ENCODE data around the gene HIVEP3. TPM values are rescaled to one million over a fixed set of nuclear protein-coding genes. Genes with fewer than 3 reads are reported as not detected.
"Not testable (repeated sequence)": the region's sequence is repeated elsewhere in the genome, so short reads cannot be mapped to it uniquely, and the experiment has no call there.

Gene HIVEP3
- total RNA-seq, 5 donors from 2014 or later (not counting 1 experiment from before 2014, with no cell fraction given), result 7.0 to 15.3 (median 8.8) TPM

GRCh38 chr1:41560496-41560895 lies 358.2 kb downstream of the HIVEP3 start:
- Mint-ChIP-seq H3K27ac (no peak overlapping the region), H3K4me1 (peaks cover 0 to 4% (median 0%) of the 10 kb centered on the region in 3 donors), H3K27me3 (no peaks in the 10 kb centered on the region), H3K9me3 (no peaks in the 10 kb centered on the region), H3K4me3 (no peak overlapping the region), H3K36me3 (peaks cover 37% of the 10 kb centered on the region)
- ATAC-seq (replicated peaks in 1 of 4) (no peak), DNase-seq (no peak)
- WGBS (ENCODE audit: insufficient coverage), result 100% methylated on average over 1 of the region's 5 CpGs
- CTCF ChIA-PET, result no interaction called here
- Histone ChIP-seq H3K36me3 (ENCODE audit: control insufficient read depth in 2 of 2, extremely low read depth in 1 of 2, insufficient read depth in 1 of 2, low read length in 1 of 2) (no peaks in the 10 kb centered on the region), H3K27ac (ENCODE audit: low read length) (no peak overlapping the region), H3K9me3 (no peaks in the 10 kb centered on the region), H3K27me3 (replicated peaks in 1 of 2; ENCODE audit: control insufficient read depth in 2 of 2, extremely low read depth in 1 of 2, insufficient read depth in 2 of 2, low read length in 1 of 2) (no peaks in the 10 kb centered on the region), H3K4me3 (ENCODE audit: control insufficient read depth in 1 of 2, extremely low read depth in 1 of 2, low read length in 1 of 2) (no peak overlapping the region), H3K4me1 (ENCODE audit: control insufficient read depth in 1 of 2, extremely low read depth in 1 of 2, insufficient read depth in 2 of 2, low read length in 2 of 2) (no peaks in the 10 kb centered on the region)
- POLR2A ChIA-PET, result no interaction called here

- Histone ChIP-seq H3K4me3 (ENCODE audit: control insufficient read depth in 1 of 2, extremely low read depth in 1 of 2, low read length in 1 of 2) (no peak overlapping the region), H3K27me3 (replicated peaks in 1 of 2; ENCODE audit: control insufficient read depth in 2 of 2, extremely low read depth in 1 of 2, insufficient read depth in 2 of 2, low read length in 1 of 2) (no peaks in the 10 kb centered on the region), H3K4me1 (ENCODE audit: control insufficient read depth in 1 of 2, extremely low read depth in 1 of 2, insufficient read depth in 2 of 2, low read length in 2 of 2) (no peaks in the 10 kb centered on the region), H3K36me3 (ENCODE audit: control insufficient read depth in 2 of 2, extremely low read depth in 1 of 2, insufficient read depth in 1 of 2, low read length in 1 of 2) (no peaks in the 10 kb centered on the region), H3K27ac (ENCODE audit: low read length) (no peak overlapping the region), H3K9me3 (no peaks in the 10 kb centered on the region)
- CTCF ChIA-PET, result no interaction called here
- Mint-ChIP-seq H3K27me3 (no peaks in the 10 kb centered on the region), H3K4me1 (peaks cover 0 to 4% (median 0%) of the 10 kb centered on the region in 3 donors), H3K27ac (no peak overlapping the region), H3K4me3 (no peak overlapping the region), H3K36me3 (peaks cover 38% of the 10 kb centered on the region), H3K9me3 (no peaks in the 10 kb centered on the region)
- ATAC-seq (replicated peaks in 1 of 4), result no peak
- 75% methylated on average over 4 of the region's 5 CpGs for WGBS (ENCODE audit: insufficient coverage)
- DNase-seq, result no peak
- POLR2A ChIA-PET, result no interaction called here
Observed at GRCh38 chr1:41559331-41559730, 359.4 kb downstream of the HIVEP3 start.

GRCh38 chr1:41558761-41559171 lies 360.0 kb downstream of the HIVEP3 start:
- Mint-ChIP-seq H3K4me1 (peaks cover 0 to 2% (median 0%) of the 10 kb centered on the region in 3 donors), H3K9me3 (peaks cover 0 to 5% (median 0%) of the 10 kb centered on the region in 3 donors), H3K4me3 (no peak overlapping the region), H3K27ac (no peak overlapping the region), H3K27me3 (no peaks in the 10 kb centered on the region), H3K36me3 (peaks cover 38% of the 10 kb centered on the region)
- Histone ChIP-seq H3K27me3 (replicated peaks in 1 of 2; ENCODE audit: control insufficient read depth in 2 of 2, extremely low read depth in 1 of 2, insufficient read depth in 2 of 2, low read length in 1 of 2) (no peaks in the 10 kb centered on the region), H3K27ac (ENCODE audit: low read length) (no peak overlapping the region), H3K36me3 (ENCODE audit: control insufficient read depth in 2 of 2, extremely low read depth in 1 of 2, insufficient read depth in 1 of 2, low read length in 1 of 2) (no peaks in the 10 kb centered on the region), H3K4me1 (ENCODE audit: control insufficient read depth in 1 of 2, extremely low read depth in 1 of 2, insufficient read depth in 2 of 2, low read length in 2 of 2) (no peaks in the 10 kb centered on the region), H3K9me3 (no peaks in the 10 kb centered on the region), H3K4me3 (ENCODE audit: control insufficient read depth in 1 of 2, extremely low read depth in 1 of 2, low read length in 1 of 2) (no peak overlapping the region)
- WGBS (ENCODE audit: insufficient coverage), result 96% methylated on average over 3 of the region's 3 CpGs
- DNase-seq (no peak), ATAC-seq (replicated peaks in 1 of 4) (no peak)
- ChIA-PET POLR2A (interaction anchor here in 1 of 2 donors (0.5 kb wide), 1 partner anchor 57 kb away, joined by 16 read pairs; no protein-coding TSS in a partner anchor), CTCF (no interaction called here)

GRCh38 chr1:41557751-41558455 lies 360.8 kb downstream of the HIVEP3 start:
- Histone ChIP-seq H3K4me1 (ENCODE audit: control insufficient read depth in 1 of 2, extremely low read depth in 1 of 2, insufficient read depth in 2 of 2, low read length in 2 of 2) (no peaks in the 10 kb centered on the region), H3K27ac (ENCODE audit: low read length) (no peak overlapping the region), H3K36me3 (ENCODE audit: control insufficient read depth in 2 of 2, extremely low read depth in 1 of 2, insufficient read depth in 1 of 2, low read length in 1 of 2) (no peaks in the 10 kb centered on the region), H3K27me3 (replicated peaks in 1 of 2; ENCODE audit: control insufficient read depth in 2 of 2, extremely low read depth in 1 of 2, insufficient read depth in 2 of 2, low read length in 1 of 2) (no peaks in the 10 kb centered on the region), H3K4me3 (ENCODE audit: control insufficient read depth in 1 of 2, extremely low read depth in 1 of 2, low read length in 1 of 2) (no peak overlapping the region), H3K9me3 (no peaks in the 10 kb centered on the region)
- H3K4me1 Mint-ChIP-seq, result no peaks in the 10 kb centered on the region
- no peak for ATAC-seq (replicated peaks in 1 of 4)
- no peak for DNase-seq
- peaks cover 34% of the 10 kb centered on the region for H3K36me3 Mint-ChIP-seq
- peaks cover 0 to 5% (median 0%) of the 10 kb centered on the region in 3 donors for H3K9me3 Mint-ChIP-seq
- CTCF ChIA-PET, result no interaction called here
- H3K27me3 Mint-ChIP-seq, result no peaks in the 10 kb centered on the region
- no peak overlapping the region for H3K27ac Mint-ChIP-seq
- POLR2A ChIA-PET, result no interaction called here
- no peak overlapping the region for H3K4me3 Mint-ChIP-seq
- 98% methylated on average over 8 of the region's 13 CpGs for WGBS (ENCODE audit: insufficient coverage)

DNA sequence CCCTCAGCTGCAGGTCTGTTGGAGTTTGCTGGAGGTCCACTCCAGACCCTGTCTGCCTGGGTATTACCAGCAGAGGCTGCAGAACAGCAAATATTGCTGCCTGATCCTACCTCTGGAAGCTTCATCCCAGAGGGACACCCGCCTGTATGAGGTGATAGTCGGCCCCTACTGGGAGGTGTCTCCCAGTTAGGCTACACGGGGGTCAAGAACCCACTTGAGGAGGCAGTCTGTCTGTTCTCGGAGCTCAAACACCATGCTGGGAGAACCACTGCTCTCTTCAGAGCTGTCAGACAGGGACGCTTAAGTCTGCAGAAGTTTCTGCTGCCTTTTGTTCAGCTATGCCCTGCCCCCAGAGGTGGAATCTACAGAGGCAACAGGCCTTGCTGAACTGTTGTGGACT lies 364.0 kb downstream of the HIVEP3 start:
- H3K9me3 ChIP-seq; POLR2A ChIA-PET; H3K9me3 Mint-ChIP-seq; H3K4me3 Mint-ChIP-seq; H3K36me3 ChIP-seq (ENCODE audit: control insufficient read depth in 2 of 2, extremely low read depth in 1 of 2, insufficient read depth in 1 of 2, low read length in 1 of 2); H3K27me3 ChIP-seq (replicated peaks in 1 of 2; ENCODE audit: control insufficient read depth in 2 of 2, extremely low read depth in 1 of 2, insufficient read depth in 2 of 2, low read length in 1 of 2); H3K27ac Mint-ChIP-seq; H3K4me3 ChIP-seq (ENCODE audit: control insufficient read depth in 1 of 2, extremely low read depth in 1 of 2, low read length in 1 of 2); H3K4me1 ChIP-seq (ENCODE audit: control insufficient read depth in 1 of 2, extremely low read depth in 1 of 2, insufficient read depth in 2 of 2, low read length in 2 of 2); CTCF ChIA-PET; H3K27me3 Mint-ChIP-seq; DNase-seq; ATAC-seq (replicated peaks in 1 of 4); H3K27ac ChIP-seq (ENCODE audit: low read length); H3K4me1 Mint-ChIP-seq: not testable (repeated sequence)
- peaks cover 24% of the 10 kb centered on the region for H3K36me3 Mint-ChIP-seq
- 100% methylated on average over 5 of the region's 5 CpGs for WGBS (ENCODE audit: insufficient coverage)

GRCh38 chr1:41547781-41548560 lies 370.8 kb downstream of the HIVEP3 start:
- no peaks in the 10 kb centered on the region for H3K9me3 ChIP-seq
- ChIA-PET CTCF (no interaction called here), POLR2A (no interaction called here)
- no peak for ATAC-seq (replicated peaks in 1 of 4)
- no peaks in the 10 kb centered on the region for H3K36me3 ChIP-seq (ENCODE audit: control insufficient read depth in 2 of 2, extremely low read depth in 1 of 2, insufficient read depth in 1 of 2, low read length in 1 of 2)
- no peaks in the 10 kb centered on the region for H3K4me1 Mint-ChIP-seq
- no peak overlapping the region for H3K4me3 ChIP-seq (ENCODE audit: control insufficient read depth in 1 of 2, extremely low read depth in 1 of 2, low read length in 1 of 2)
- WGBS (ENCODE audit: insufficient coverage), result 98% methylated on average over 5 of the region's 7 CpGs
- no peak overlapping the region for H3K27ac ChIP-seq (ENCODE audit: low read length)
- no peaks in the 10 kb centered on the region for H3K4me1 ChIP-seq (ENCODE audit: control insufficient read depth in 1 of 2, extremely low read depth in 1 of 2, insufficient read depth in 2 of 2, low read length in 2 of 2)
- H3K27ac Mint-ChIP-seq, result no peak overlapping the region
- no peaks in the 10 kb centered on the region for H3K27me3 ChIP-seq (replicated peaks in 1 of 2; ENCODE audit: control insufficient read depth in 2 of 2, extremely low read depth in 1 of 2, insufficient read depth in 2 of 2, low read length in 1 of 2)
- H3K9me3 Mint-ChIP-seq, result peaks cover 0 to 5% (median 2%) of the 10 kb centered on the region in 3 donors
- DNase-seq, result no peak
- H3K36me3 Mint-ChIP-seq, result peaks cover 7% of the 10 kb centered on the region
- no peak overlapping the region for H3K4me3 Mint-ChIP-seq
- no peaks in the 10 kb centered on the region for H3K27me3 Mint-ChIP-seq

Measured in T-cell (primary cell).